PC-3 (cell line): Measurements from ENCODE around the gene POSTN. TPM values are rescaled to one million over a fixed set of nuclear protein-coding genes. Genes with fewer than 3 reads are reported as not detected.

ENCODE experiments used
- ATAC-seq: fragments of 200-7000 bp; cut with Tn5 transposase; 2 replicates; pipeline ENCODE4 v1.9.1; 2020; ENCODE audit warnings: mild to moderate bottlenecking, moderate library complexity
- BruUV-seq: library from RNA; stranded (reverse); fragments of 400-500 nt; replicated peaks from 2 replicates; lab custom pipeline; 2021; lab: Mats Ljungman, UMichigan
- CTCF ChIA-PET: fragments of 300-600 bp; sonication (Branson Sonifier 250); formaldehyde crosslinking; loops from one replicate; lab custom pipeline; 2022; ENCODE audit warnings: antibody characterized with exemption; lab: Charles Lee
- POLR2A ChIA-PET: fragments of 300-600 bp; sonication (Branson Sonifier 250); formaldehyde crosslinking; loops from one replicate; lab custom pipeline; 2022; ENCODE audit warnings: antibody characterized with exemption; ENCODE audit not compliant: unreplicated experiment; lab: Charles Lee
- DNase-seq: peaks from one replicate; pipeline ENCODE4 v3.0.0-alpha.2; 2015
- H2AFZ ChIP-seq: fragments of 300-600 bp; sonication (generic); 2 replicates; pipeline ENCODE4 v1.6.0; 2016; ENCODE audit warnings: antibody characterized with exemption, low read length
- H3F3A ChIP-seq: fragments of 300-600 bp; sonication (generic); one replicate; pipeline ENCODE4 v1.6.0; 2017; ENCODE audit warnings: antibody characterized with exemption, low read length, control low read depth, mild to moderate bottlenecking; ENCODE audit not compliant: unreplicated experiment
- H3K27ac ChIP-seq: fragments of 300-600 bp; sonication (generic); 2 replicates; pipeline ENCODE4 v1.5.1; 2016; ENCODE audit warnings: mild to moderate bottlenecking, low read length
- H3K27me3 ChIP-seq: fragments of 300-600 bp; sonication (generic); 2 replicates; pipeline ENCODE4 v1.6.1; 2016; ENCODE audit warnings: low read length, mixed read lengths
- H3K36me3 ChIP-seq: fragments of 300-600 bp; sonication (generic); 2 replicates; pipeline ENCODE4 v1.6.1; 2016; ENCODE audit warnings: low read depth, mixed run types, low read length, mixed read lengths
- H3K4me1 ChIP-seq: fragments of 300-600 bp; sonication (generic); 2 replicates; pipeline ENCODE4 v1.5.1; 2016; ENCODE audit warnings: low read length; ENCODE audit not compliant: insufficient read depth
- H3K4me2 ChIP-seq: fragments of 300-600 bp; sonication (generic); 2 replicates; pipeline ENCODE4 v1.6.0; 2016; ENCODE audit warnings: low read length
- H3K4me3 ChIP-seq: fragments of 300-600 bp; sonication (generic); 2 replicates; pipeline ENCODE4 v1.5.1; 2016; ENCODE audit warnings: mild to moderate bottlenecking, low read length, mixed read lengths
- H3K79me2 ChIP-seq: fragments of 300-600 bp; sonication (generic); 2 replicates; pipeline ENCODE4 v1.6.1; 2017; ENCODE audit warnings: low read length, mixed read lengths
- H3K9ac ChIP-seq: fragments of 300-600 bp; sonication (generic); 2 replicates; pipeline ENCODE4 v1.6.0; 2016; ENCODE audit warnings: mild to moderate bottlenecking, low read length
- H3K9me2 ChIP-seq: fragments of 300-600 bp; sonication (generic); replicated peaks from 2 replicates; pipeline ENCODE4 v1.6.1; 2016; ENCODE audit warnings: mixed run types, low read length, mixed read lengths
- H3K9me3 ChIP-seq: fragments of 300-600 bp; sonication (generic); 2 replicates; pipeline ENCODE4 v1.6.1; 2016; ENCODE audit warnings: low read length, mixed read lengths
- H4K20me1 ChIP-seq: fragments of 300-600 bp; sonication (generic); 2 replicates; pipeline ENCODE4 v1.6.1; 2016; ENCODE audit warnings: low read length, mixed read lengths
- CTCF ChIP-seq: fragments of 300-600 bp; sonication (generic); conservative IDR thresholded peaks from 2 replicates; pipeline ENCODE4 v1.5.1; 2017; ENCODE audit warnings: antibody characterized with exemption, low read depth, mild to moderate bottlenecking, low read length
- EZH2 ChIP-seq: fragments of 300-600 bp; sonication (generic); IDR thresholded peaks from one replicate; pipeline ENCODE4 v1.6.1; 2017; ENCODE audit warnings: antibody characterized with exemption, mild to moderate bottlenecking, low read length; ENCODE audit not compliant: unreplicated experiment
- EZH2phosphoT487 ChIP-seq: fragments of 300-600 bp; sonication (generic); IDR thresholded peaks from 2 replicates; pipeline ENCODE4 v1.6.1; 2018; ENCODE audit warnings: mild to moderate bottlenecking, antibody characterized with exemption, low read length, borderline replicate concordance
- intact Hi-C: fragments of 100-400 bp; cut with micrococcal nuclease; formaldehyde crosslinking; loops from 2 replicates; pipeline ENCODE4 v1.9.0; 2023
- total RNA-seq: library from RNA; depleted of rRNA; stranded (reverse); fragments of >200 nt; gene quantifications from 2 replicates; pipeline ENCODE4 v1.2.3, GENCODE V29; 2014

Gene POSTN
- total RNA-seq, 1 experiment from 2014 or later, result not detected

- no peaks in the 10 kb centered on the region for H3F3A ChIP-seq
- no peak overlapping the region for H3K27ac ChIP-seq
- intact Hi-C loops, result loop anchor here (1.0 kb wide), 2 partner anchors 493 to 528 kb away; no protein-coding TSS in a partner anchor
- no peak overlapping the region for H3K4me3 ChIP-seq
- no peak overlapping the region for H2AFZ ChIP-seq
- no peaks in the 10 kb centered on the region for H3K9me2 ChIP-seq
- peaks cover 48% of the 10 kb centered on the region for H3K27me3 ChIP-seq
- POLR2A ChIA-PET, result no interaction called here
- no peaks in the 10 kb centered on the region for H3K36me3 ChIP-seq
- no peak overlapping the region for H3K9ac ChIP-seq
- no peak for ATAC-seq
- H3K9me3 ChIP-seq, result no peaks in the 10 kb centered on the region
- no peak overlapping the region for H3K4me2 ChIP-seq
- no peaks in the 10 kb centered on the region for H4K20me1 ChIP-seq
- no peaks in the 10 kb centered on the region for H3K79me2 ChIP-seq
- CTCF ChIA-PET, result no interaction called here
- TF ChIP-seq EZH2phosphoT487 (no peak), CTCF (no peak), EZH2 (no peak)
- no TSS peak for BruUV-seq
- no peaks in the 10 kb centered on the region for H3K4me1 ChIP-seq
- DNase-seq, result no peak
Observed at GRCh38 chr13:37601648-37602440, 3.3 kb upstream of the POSTN start.

- Histone ChIP-seq H3K4me3 (no peak overlapping the region), H2AFZ (no peak overlapping the region), H3K9me2 (no peaks in the 10 kb centered on the region), H3K27me3 (peaks cover 44% of the 10 kb centered on the region), H4K20me1 (no peaks in the 10 kb centered on the region), H3K9me3 (no peaks in the 10 kb centered on the region), H3K4me1 (no peaks in the 10 kb centered on the region), H3K4me2 (no peak overlapping the region), H3F3A (no peaks in the 10 kb centered on the region), H3K36me3 (no peaks in the 10 kb centered on the region), H3K27ac (no peak overlapping the region), H3K9ac (no peak overlapping the region), H3K79me2 (no peaks in the 10 kb centered on the region)
- ChIA-PET CTCF (no interaction called here), POLR2A (no interaction called here)
- DNase-seq (no peak), ATAC-seq (no peak)
- intact Hi-C loops, result no loop called here
- no peak for TF ChIP-seq EZH2phosphoT487
- no peak for TF ChIP-seq CTCF
- TF ChIP-seq EZH2, result no peak
- no TSS peak for BruUV-seq
Observed at GRCh38 chr13:37599519-37599918, 951 bp upstream of the POSTN start.

- H3K9ac ChIP-seq, result no peak overlapping the region
- no TSS peak for BruUV-seq
- ATAC-seq (no peak), DNase-seq (no peak)
- no peaks in the 10 kb centered on the region for H3K79me2 ChIP-seq
- H3F3A ChIP-seq, result no peaks in the 10 kb centered on the region
- no peaks in the 10 kb centered on the region for H3K9me2 ChIP-seq
- no peak overlapping the region for H3K4me2 ChIP-seq
- intact Hi-C loops, result no loop called here
- no peaks in the 10 kb centered on the region for H3K9me3 ChIP-seq
- H3K27me3 ChIP-seq, result peaks cover 39% of the 10 kb centered on the region
- H3K36me3 ChIP-seq, result no peaks in the 10 kb centered on the region
- POLR2A ChIA-PET, result no interaction called here
- H3K4me1 ChIP-seq, result no peaks in the 10 kb centered on the region
- CTCF ChIA-PET, result no interaction called here
- no peak overlapping the region for H3K27ac ChIP-seq
- no peaks in the 10 kb centered on the region for H4K20me1 ChIP-seq
- no peak overlapping the region for H3K4me3 ChIP-seq
- H2AFZ ChIP-seq, result no peak overlapping the region
- TF ChIP-seq CTCF (no peak), EZH2 (no peak), EZH2phosphoT487 (no peak)
Observed at GRCh38 chr13:37597477-37598025, 1.0 kb downstream of the POSTN start.
